Astrocyte (in vitro differentiated cells and primary cell): ENCODE measurements around the gene MYL12A. TPM values are rescaled to one million over a fixed set of nuclear protein-coding genes. Genes with fewer than 3 reads are reported as not detected.
A peak's percentile ranks its signal among the peaks of the same experiment; 100 is the strongest.

Experiments
- DNase-seq: peaks from one replicate; pipeline ENCODE4 v3.0.0-alpha.2; 2010; ENCODE audit warnings: low read depth
- FAIRE-seq: peaks from 2 replicates; lab custom pipeline; 2011; peaks lifted over from hg19 to GRCh38; lab: Jason Lieb, UNC
- H2AFZ ChIP-seq: 2 replicates; pipeline ENCODE4 v1.6.0; 2012; ENCODE audit warnings: low read depth, low read length, inconsistent platforms
- H3K27ac ChIP-seq: 2 replicates; pipeline ENCODE4 v1.5.1; 2011; ENCODE audit warnings: low read depth, low read length, inconsistent platforms
- H3K27me3 ChIP-seq: 2 replicates; pipeline ENCODE4 v1.6.0; 2011; ENCODE audit warnings: low read length, inconsistent platforms; ENCODE audit not compliant: insufficient read depth
- H3K36me3 ChIP-seq: 2 replicates; pipeline ENCODE4 v1.5.1; 2011; ENCODE audit warnings: low read length, inconsistent platforms; ENCODE audit not compliant: insufficient read depth
- H3K4me1 ChIP-seq: 2 replicates; pipeline ENCODE4 v1.5.1; 2011; ENCODE audit warnings: low read length, inconsistent platforms; ENCODE audit not compliant: insufficient read depth
- H3K4me2 ChIP-seq: 2 replicates; pipeline ENCODE4 v1.6.0; 2012; ENCODE audit warnings: low read length, inconsistent platforms
- H3K4me3 ChIP-seq: 2 replicates; pipeline ENCODE4 v1.5.1; 2011; ENCODE audit warnings: low read depth, mild to moderate bottlenecking, low read length, inconsistent platforms; ENCODE audit not compliant: insufficient read depth
- H3K79me2 ChIP-seq: 2 replicates; pipeline ENCODE4 v1.6.0; 2012; ENCODE audit warnings: mild to moderate bottlenecking, low read length, inconsistent platforms; ENCODE audit not compliant: insufficient read depth
- H3K9ac ChIP-seq: 2 replicates; pipeline ENCODE4 v1.6.0; 2012; ENCODE audit warnings: mild to moderate bottlenecking, low read length, inconsistent platforms
- H3K9me3 ChIP-seq: 2 replicates; pipeline ENCODE4 v1.5.1; 2012; ENCODE audit warnings: low read depth, mild to moderate bottlenecking, low read length, inconsistent platforms; ENCODE audit not compliant: insufficient read depth
- H4K20me1 ChIP-seq: 2 replicates; pipeline ENCODE4 v1.6.0; 2012; ENCODE audit warnings: low read length, inconsistent platforms; ENCODE audit not compliant: insufficient read depth
- H3K27ac Mint-ChIP-seq: one replicate; pipeline ENCODE4 v1.8.0; 2021; ENCODE audit warnings: mild to moderate bottlenecking, mixed read lengths; ENCODE audit not compliant: unreplicated experiment
- H3K27me3 Mint-ChIP-seq: one replicate; pipeline ENCODE4 v1.8.0; 2021; ENCODE audit warnings: low read depth, mixed read lengths; ENCODE audit not compliant: unreplicated experiment
- H3K36me3 Mint-ChIP-seq: one replicate; pipeline ENCODE4 v1.8.0; 2021; ENCODE audit warnings: low read depth, mixed read lengths; ENCODE audit not compliant: unreplicated experiment
- H3K4me1 Mint-ChIP-seq: one replicate; pipeline ENCODE4 v1.8.0; 2021; ENCODE audit warnings: low read depth, mixed read lengths; ENCODE audit not compliant: unreplicated experiment
- H3K4me3 Mint-ChIP-seq: one replicate; pipeline ENCODE4 v1.8.0; 2021; ENCODE audit warnings: mild to moderate bottlenecking, moderate library complexity, mixed read lengths; ENCODE audit not compliant: unreplicated experiment
- H3K9me3 Mint-ChIP-seq: one replicate; pipeline ENCODE4 v1.8.0; 2021; ENCODE audit warnings: mild to moderate bottlenecking, mixed read lengths; ENCODE audit not compliant: unreplicated experiment
- CTCF ChIP-seq: IDR thresholded peaks from 2 replicates; pipeline ENCODE4 v1.5.1; 2011; ENCODE audit warnings: low read depth, mild to moderate bottlenecking, inconsistent platforms, low read length, moderate library complexity; ENCODE audit not compliant: insufficient read depth
- EZH2 ChIP-seq: IDR thresholded peaks from 2 replicates; pipeline ENCODE4 v1.6.1; 2012; ENCODE audit warnings: mild to moderate bottlenecking, low read length, inconsistent platforms; ENCODE audit not compliant: insufficient read depth
- total RNA-seq: library from RNA; stranded (reverse); gene quantifications from 2 replicates; pipeline ENCODE4 v1.2.1, GENCODE V29; 2021

Gene MYL12A
- total RNA-seq, 1 donor from 2014 or later, result 682 TPM

- Mint-ChIP-seq H3K9me3 (no peaks in the 10 kb centered on the region), H3K4me1 (peaks cover 47% of the 10 kb centered on the region), H3K36me3 (peaks cover 3% of the 10 kb centered on the region), H3K27me3 (no peaks in the 10 kb centered on the region), H3K27ac (peak overlapping the region; percentile 100), H3K4me3 (peak overlapping the region; percentile 93)
- DNase-seq (no peak), FAIRE-seq (no peak)
- peaks cover 32% of the 10 kb centered on the region for H3K36me3 ChIP-seq
- peak overlapping the region; percentile 100 for H3K4me3 ChIP-seq
- peaks cover 77% of the 10 kb centered on the region for H3K79me2 ChIP-seq
- H4K20me1 ChIP-seq, result peaks cover 54% of the 10 kb centered on the region
- H3K4me1 ChIP-seq, result peaks cover 47% of the 10 kb centered on the region
- H3K9me3 ChIP-seq, result no peaks in the 10 kb centered on the region
- peak overlapping the region; percentile 98 for H3K9ac ChIP-seq
- H2AFZ ChIP-seq, result no peak overlapping the region
- no peak for TF ChIP-seq EZH2
- no peak for TF ChIP-seq CTCF
- H3K27ac ChIP-seq, result peak overlapping the region; percentile 98
- H3K4me2 ChIP-seq, result peak overlapping the region; percentile 85
- H3K27me3 ChIP-seq, result no peaks in the 10 kb centered on the region
Measured at GRCh38 chr18:3260995-3261372, 13.4 kb downstream of the MYL12A start.

GRCh38 chr18:3261373-3262233 is 14.0 kb downstream of the MYL12A start, which contains the start of gene MYL12B:
TSS of gene MYL12B (plus strand) at chr18:3262133. CDS start at chr18:3272899, 10,766 bp downstream.
- H3K4me3 Mint-ChIP-seq, result peak within 1 kb of the TSS; percentile 93
- no peaks in the 10 kb centered on the region for H3K27me3 ChIP-seq
- peaks cover 4% of the 10 kb centered on the region for H3K36me3 Mint-ChIP-seq
- DNase-seq, result peak; percentile 75
- H3K9me3 Mint-ChIP-seq, result no peaks in the 10 kb centered on the region
- peak within 1 kb of the TSS; percentile 100 for H3K4me3 ChIP-seq
- H3K9ac ChIP-seq, result peak within 1 kb of the TSS; percentile 98
- peaks cover 45% of the 10 kb centered on the region for H3K4me1 ChIP-seq
- peak within 1 kb of the TSS; percentile 100 for H3K27ac Mint-ChIP-seq
- peaks cover 80% of the 10 kb centered on the region for H3K79me2 ChIP-seq
- no peak for TF ChIP-seq EZH2
- no peak for TF ChIP-seq CTCF
- H4K20me1 ChIP-seq, result peaks cover 56% of the 10 kb centered on the region
- H3K36me3 ChIP-seq, result peaks cover 28% of the 10 kb centered on the region
- no peaks in the 10 kb centered on the region for H3K9me3 ChIP-seq
- peak within 1 kb of the TSS; percentile 74 for H2AFZ ChIP-seq
- peak within 1 kb of the TSS; percentile 85 for H3K4me2 ChIP-seq
- no peak for FAIRE-seq
- peak within 1 kb of the TSS; percentile 98 for H3K27ac ChIP-seq
- H3K27me3 Mint-ChIP-seq, result no peaks in the 10 kb centered on the region
- peaks cover 46% of the 10 kb centered on the region for H3K4me1 Mint-ChIP-seq
